Fibroblast of lung (primary cell): ENCODE results near the gene SH3BP4. TPM values are rescaled to one million over a fixed set of nuclear protein-coding genes. Genes with fewer than 3 reads are reported as not detected.

Experiments used
- DNase-seq, 2 donors: peaks; one replicate each; pipeline versions ENCODE4 v3.0.0 to v3.0.0-alpha.2; 2010; ENCODE audit warnings: low read depth in 2 of 2
- H2AFZ ChIP-seq: 2 replicates; pipeline ENCODE4 v1.5.1; 2012; ENCODE audit warnings: low read length, control low read depth, inconsistent platforms
- H3K27ac ChIP-seq: 2 replicates; pipeline ENCODE4 v1.5.1; 2011; ENCODE audit warnings: low read length, control low read depth; ENCODE audit not compliant: insufficient read depth
- H3K27me3 ChIP-seq: 2 replicates; pipeline ENCODE4 v1.5.1; 2011; ENCODE audit warnings: mild to moderate bottlenecking, low read length; ENCODE audit not compliant: control insufficient read depth, insufficient read depth
- H3K36me3 ChIP-seq: 2 replicates; pipeline ENCODE4 v1.5.1; 2011; ENCODE audit warnings: low read length; ENCODE audit not compliant: control insufficient read depth, insufficient read depth
- H3K4me1 ChIP-seq: 2 replicates; pipeline ENCODE4 v1.5.1; 2011; ENCODE audit warnings: low read length; ENCODE audit not compliant: control insufficient read depth, insufficient read depth; ENCODE audit errors: extremely low read depth
- H3K4me2 ChIP-seq: 2 replicates; pipeline ENCODE4 v1.5.1; 2011; ENCODE audit warnings: low read length, control low read depth; ENCODE audit not compliant: insufficient read depth; ENCODE audit errors: extremely low read depth
- H3K4me3 ChIP-seq, 4 experiments: fragments of 200-600 bp in 1 of 4; sonication (generic) in 1 of 4; replicated peaks in 1 of 4; 2 replicates each; pipeline ENCODE4 v1.5.1; 2011 to 2016; ENCODE audit warnings: low read length in 4 of 4, low read depth in 3 of 4, mild to moderate bottlenecking in 3 of 4, control low read depth in 2 of 4, inconsistent platforms in 1 of 4, mixed read lengths in 1 of 4; ENCODE audit not compliant: insufficient read depth in 1 of 4; ENCODE audit errors: control extremely low read depth in 1 of 4
- H3K79me2 ChIP-seq: 2 replicates; pipeline ENCODE4 v1.5.1; 2012; ENCODE audit warnings: mild to moderate bottlenecking, low read length, inconsistent platforms; ENCODE audit not compliant: control insufficient read depth, insufficient read depth
- H3K9ac ChIP-seq: 2 replicates; pipeline ENCODE4 v1.5.1; 2011; ENCODE audit warnings: mild to moderate bottlenecking, low read length, control low read depth; ENCODE audit not compliant: insufficient read depth
- H3K9me3 ChIP-seq: 2 replicates; pipeline ENCODE4 v1.5.1; 2012; ENCODE audit warnings: low read depth, low read length; ENCODE audit not compliant: control insufficient read depth, insufficient read depth
- H4K20me1 ChIP-seq: 2 replicates; pipeline ENCODE4 v1.5.1; 2011; ENCODE audit warnings: low read length; ENCODE audit not compliant: control insufficient read depth, insufficient read depth; ENCODE audit errors: extremely low read depth
- EZH2 ChIP-seq: IDR thresholded peaks from 2 replicates; pipeline ENCODE4 v1.5.1; 2012; ENCODE audit warnings: low read length, control low read depth, mild to moderate bottlenecking; ENCODE audit errors: missing control alignments
- polyA plus RNA-seq, 2 donors: library from polyadenylated mRNA; depleted of rRNA in 1 of 2; stranded (reverse) in 1 of 2; unstranded in 1 of 2; fragments of >200 nt; gene quantifications; 2 replicates each; pipeline ENCODE4 v1.2.1, GENCODE V29; 2011 to 2012; ENCODE audit warnings: missing spikeins in 1 of 2
- total RNA-seq: library from RNA; depleted of rRNA; stranded (reverse); fragments of >200 nt; gene quantifications from 2 replicates; pipeline ENCODE4 v1.2.1, GENCODE V29; 2014
- TF ChIP-seq, protein P1 (sequence below), 2 donors: IDR thresholded peaks in 1 of 2; conservative IDR thresholded peaks in 1 of 2; 1 replicate in 1 of 2; 2 replicates in 1 of 2; pipeline ENCODE4 v1.5.1; 2011 to 2012; ENCODE audit warnings: low read length in 2 of 2, control low read depth in 1 of 2, inconsistent platforms in 1 of 2, low read depth in 1 of 2, mild to moderate bottlenecking in 1 of 2

SH3BP4 gene
- total and polyA plus RNA-seq, 2 donors (not counting 1 experiment from before 2014, with no cell fraction given) = 74.8 to 86.6 TPM

DNA sequence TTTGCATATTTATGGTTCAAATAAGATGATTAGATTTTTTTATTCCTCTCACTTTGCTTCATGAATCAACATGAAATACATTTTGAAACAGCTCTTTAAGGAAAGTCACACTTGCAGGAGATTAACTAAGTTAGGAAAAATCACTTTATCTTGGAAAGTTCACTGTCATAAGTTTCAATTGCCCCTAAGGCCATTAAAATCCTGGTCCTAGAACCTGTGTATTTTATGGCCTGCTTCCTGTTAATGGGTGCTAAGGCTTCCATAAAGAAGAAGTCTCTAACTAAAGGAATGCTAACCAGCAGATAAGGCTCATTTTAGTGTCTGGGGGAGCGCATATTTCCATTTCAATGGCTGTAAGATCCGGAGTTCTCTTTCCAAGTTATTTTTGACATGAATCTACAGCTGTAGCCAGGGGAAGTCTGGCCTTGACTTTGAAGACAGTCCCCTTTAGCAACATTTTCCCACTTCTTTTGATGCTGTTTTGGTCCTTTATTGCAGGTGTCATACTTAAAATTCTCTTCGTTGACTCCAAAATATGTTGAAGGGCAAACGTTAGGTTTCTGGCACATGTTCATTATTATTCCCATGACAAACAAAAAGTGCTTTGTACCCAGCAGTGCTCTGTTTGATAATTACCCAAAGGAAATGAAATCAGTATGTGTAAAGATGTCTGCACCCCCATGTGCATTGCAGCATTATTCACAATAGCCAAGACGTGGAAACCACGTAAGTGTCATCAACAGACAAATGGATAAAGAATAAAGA is 34.4 kb upstream of the SH3BP4 start:
- Histone ChIP-seq H3K36me3 (no peaks in the 10 kb centered on the region), H3K27ac (no peak overlapping the region), H3K27me3 (no peaks in the 10 kb centered on the region), H3K9ac (no peak overlapping the region), H3K4me2 (no peak overlapping the region), H3K9me3 (no peaks in the 10 kb centered on the region), H3K4me3 (no peak overlapping the region), H3K79me2 (no peaks in the 10 kb centered on the region), H2AFZ (no peak overlapping the region), H4K20me1 (no peaks in the 10 kb centered on the region), H3K4me1 (no peaks in the 10 kb centered on the region)
- peak in 1 of 2 donors; percentile 60 for DNase-seq
- TF ChIP-seq EZH2 = no peak
- TF ChIP-seq, protein P1, sequence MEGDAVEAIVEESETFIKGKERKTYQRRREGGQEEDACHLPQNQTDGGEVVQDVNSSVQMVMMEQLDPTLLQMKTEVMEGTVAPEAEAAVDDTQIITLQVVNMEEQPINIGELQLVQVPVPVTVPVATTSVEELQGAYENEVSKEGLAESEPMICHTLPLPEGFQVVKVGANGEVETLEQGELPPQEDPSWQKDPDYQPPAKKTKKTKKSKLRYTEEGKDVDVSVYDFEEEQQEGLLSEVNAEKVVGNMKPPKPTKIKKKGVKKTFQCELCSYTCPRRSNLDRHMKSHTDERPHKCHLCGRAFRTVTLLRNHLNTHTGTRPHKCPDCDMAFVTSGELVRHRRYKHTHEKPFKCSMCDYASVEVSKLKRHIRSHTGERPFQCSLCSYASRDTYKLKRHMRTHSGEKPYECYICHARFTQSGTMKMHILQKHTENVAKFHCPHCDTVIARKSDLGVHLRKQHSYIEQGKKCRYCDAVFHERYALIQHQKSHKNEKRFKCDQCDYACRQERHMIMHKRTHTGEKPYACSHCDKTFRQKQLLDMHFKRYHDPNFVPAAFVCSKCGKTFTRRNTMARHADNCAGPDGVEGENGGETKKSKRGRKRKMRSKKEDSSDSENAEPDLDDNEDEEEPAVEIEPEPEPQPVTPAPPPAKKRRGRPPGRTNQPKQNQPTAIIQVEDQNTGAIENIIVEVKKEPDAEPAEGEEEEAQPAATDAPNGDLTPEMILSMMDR (conservative IDR thresholded peaks at IDR 0.05 in 1 of 2, IDR thresholded peaks at IDR 0.05 in 1 of 2; ENCODE audit: low read depth in 1 of 2, low read length in 2 of 2) = no peak

DNA sequence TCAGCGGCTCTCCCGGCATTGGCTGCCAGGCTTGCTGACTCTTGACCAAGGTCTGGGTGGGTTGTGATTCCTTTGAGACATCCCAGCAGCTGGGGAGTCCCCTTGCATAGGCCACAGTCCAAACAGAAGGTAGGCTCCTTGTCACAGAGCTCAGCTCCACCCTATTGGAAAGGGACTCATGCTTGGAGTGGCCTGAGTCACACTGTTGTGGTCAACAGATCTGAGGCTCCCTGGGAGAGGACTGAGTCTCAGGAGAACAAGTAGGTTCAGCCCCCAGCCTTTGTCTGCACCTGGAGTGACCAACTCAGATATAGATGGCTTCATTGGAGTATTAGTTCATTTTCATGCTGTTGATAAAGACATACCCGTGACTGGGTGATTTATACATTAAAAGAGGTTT is 32.1 kb upstream of the SH3BP4 start:
- Histone ChIP-seq H2AFZ (no peak overlapping the region), H4K20me1 (no peaks in the 10 kb centered on the region), H3K4me3 (no peak overlapping the region), H3K9me3 (no peaks in the 10 kb centered on the region), H3K36me3 (no peaks in the 10 kb centered on the region), H3K27ac (no peak overlapping the region), H3K79me2 (no peaks in the 10 kb centered on the region), H3K9ac (no peak overlapping the region), H3K4me2 (no peak overlapping the region), H3K27me3 (no peaks in the 10 kb centered on the region), H3K4me1 (no peaks in the 10 kb centered on the region)
- DNase-seq = peak in 1 of 2 donors; percentile 61
- no peak for TF ChIP-seq EZH2
- TF ChIP-seq, protein P1 (conservative IDR thresholded peaks at IDR 0.05 in 1 of 2, IDR thresholded peaks at IDR 0.05 in 1 of 2; ENCODE audit: low read depth in 1 of 2, low read length in 2 of 2) = no peak

DNA sequence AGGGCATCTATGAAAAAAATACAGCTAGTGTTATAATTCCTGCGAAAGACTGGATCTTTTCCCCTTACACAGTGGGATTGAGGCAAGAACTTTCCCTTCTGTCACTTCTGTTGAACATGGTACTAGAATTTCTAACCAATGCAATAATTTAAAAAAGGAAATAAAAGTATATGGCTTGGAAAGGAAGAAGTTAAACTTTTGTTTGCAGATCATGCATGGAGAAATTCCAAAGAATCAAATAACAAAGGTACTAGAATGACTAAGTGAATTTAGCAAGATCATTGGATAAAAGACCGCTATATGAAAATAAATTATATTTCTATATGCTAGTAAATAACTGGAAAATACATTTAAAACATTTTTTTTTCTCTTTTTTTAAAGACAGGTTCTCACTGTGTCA is 31.0 kb upstream of the SH3BP4 start:
- Histone ChIP-seq H3K36me3 (no peaks in the 10 kb centered on the region), H3K9ac (no peak overlapping the region), H3K4me2 (no peak overlapping the region), H3K9me3 (no peaks in the 10 kb centered on the region), H3K27ac (no peak overlapping the region), H4K20me1 (no peaks in the 10 kb centered on the region), H2AFZ (no peak overlapping the region), H3K27me3 (no peaks in the 10 kb centered on the region), H3K4me1 (no peaks in the 10 kb centered on the region), H3K79me2 (no peaks in the 10 kb centered on the region), H3K4me3 (no peak overlapping the region)
- no peak for DNase-seq
- TF ChIP-seq, protein P1 (conservative IDR thresholded peaks at IDR 0.05 in 1 of 2, IDR thresholded peaks at IDR 0.05 in 1 of 2; ENCODE audit: low read depth in 1 of 2, low read length in 2 of 2) = no peak
- TF ChIP-seq EZH2 = no peak
